ENCODE measurements around the gene LGALS12. TPM values are rescaled to one million over a fixed set of nuclear protein-coding genes. Genes with fewer than 3 reads are reported as not detected.

Gene LGALS12
- total and polyA plus RNA-seq, 2 donors (not counting 1 experiment from before 2014, with no cell fraction given): 0.19 TPM; not detected in 1

- Histone ChIP-seq H3K79me2 (ENCODE audit: control insufficient read depth, insufficient read depth, low read length) (peaks cover 6% of the 10 kb centered on the region), H3K36me3 (replicated peaks in 1 of 2; ENCODE audit: control extremely low read depth in 1 of 2, control insufficient read depth in 1 of 2, extremely low read depth in 1 of 2, insufficient read depth in 2 of 2, low read length in 1 of 2) (no peaks in the 10 kb centered on the region), H3K4me1 (ENCODE audit: control insufficient read depth in 2 of 2, insufficient read depth in 2 of 2, low read length in 2 of 2) (peaks cover 22 to 32% of the 10 kb centered on the region in 2 donors), H3K4me3 (ENCODE audit: control extremely low read depth in 1 of 5, extremely low read depth in 1 of 5, insufficient read depth in 1 of 5, low read depth in 2 of 5, low read length in 4 of 5) (no peak overlapping the region), H3K27ac (ENCODE audit: low read length in 2 of 2) (no peak overlapping the region), H4K20me1 (ENCODE audit: control insufficient read depth, insufficient read depth, low read length, poor library complexity, severe bottlenecking) (no peaks in the 10 kb centered on the region), H3K27me3 (replicated peaks in 1 of 4; ENCODE audit: control extremely low read depth in 1 of 4, control insufficient read depth in 3 of 4, insufficient read depth in 4 of 4, low read length in 3 of 4) (no peaks in the 10 kb centered on the region), H3K9me3 (ENCODE audit: control extremely low read depth in 1 of 3, control insufficient read depth in 2 of 3, insufficient read depth in 1 of 3, low read length in 2 of 3) (no peaks in the 10 kb centered on the region), H2AFZ (ENCODE audit: insufficient read depth, low read depth, low read length, poor library complexity, severe bottlenecking) (no peak overlapping the region), H3K4me2 (replicated peaks; ENCODE audit: low read depth, low read length, poor library complexity, severe bottlenecking) (peak overlapping the region; percentile 29), H3K9ac (ENCODE audit: low read length) (no peak overlapping the region)
- DNase-seq (no peak), ATAC-seq (ENCODE audit: low read depth) (no peak)
- no peak overlapping the region for H3K27ac Mint-ChIP-seq
- H3K27me3 Mint-ChIP-seq: peaks cover 8% of the 10 kb centered on the region
- no peaks in the 10 kb centered on the region for H3K9me3 Mint-ChIP-seq (ENCODE audit: insufficient read depth)
- 75% methylated on average over 2 of the region's 2 CpGs for WGBS (ENCODE audit: insufficient coverage)
- CTCF ChIA-PET: no interaction called here
- intact Hi-C loops (cut with micrococcal nuclease): no loop called here
- TF ChIP-seq EZH2 (IDR thresholded peaks at IDR 0.05; ENCODE audit: borderline replicate concordance, insufficient read depth, low read depth, low read length, poor library complexity, severe bottlenecking) (no peak), CTCF (IDR thresholded peaks at IDR 0.05) (no peak)
- POLR2A ChIA-PET: no interaction called here
- H3K4me1 Mint-ChIP-seq: peaks cover 38% of the 10 kb centered on the region
- peak overlapping the region; percentile 10 for H3K4me3 Mint-ChIP-seq
These were observed 26.2 kb downstream of the LGALS12 start for GRCh38 chr11:63532117-63532516.

- WGBS (ENCODE audit: insufficient coverage): 90% methylated on average over 3 of the region's 4 CpGs
These were observed 27.1 kb downstream of the LGALS12 start for GRCh38 chr11:63532799-63533475.

More at GRCh38 chr11:63532799-63533475, 27.1 kb downstream of the LGALS12 start:
- ChIA-PET CTCF (no interaction called here), POLR2A (no interaction called here)
- Histone ChIP-seq H3K4me1 (ENCODE audit: control insufficient read depth in 2 of 2, insufficient read depth in 2 of 2, low read length in 2 of 2) (peaks cover 29 to 40% of the 10 kb centered on the region in 2 donors), H3K9ac (ENCODE audit: low read length) (no peak overlapping the region), H3K79me2 (ENCODE audit: control insufficient read depth, insufficient read depth, low read length) (peaks cover 11% of the 10 kb centered on the region), H3K27ac (ENCODE audit: low read length in 2 of 2) (no peak overlapping the region), H3K36me3 (replicated peaks in 1 of 2; ENCODE audit: control extremely low read depth in 1 of 2, control insufficient read depth in 1 of 2, extremely low read depth in 1 of 2, insufficient read depth in 2 of 2, low read length in 1 of 2) (no peaks in the 10 kb centered on the region), H2AFZ (ENCODE audit: insufficient read depth, low read depth, low read length, poor library complexity, severe bottlenecking) (no peak overlapping the region), H4K20me1 (ENCODE audit: control insufficient read depth, insufficient read depth, low read length, poor library complexity, severe bottlenecking) (no peaks in the 10 kb centered on the region), H3K4me3 (ENCODE audit: control extremely low read depth in 1 of 5, extremely low read depth in 1 of 5, insufficient read depth in 1 of 5, low read depth in 2 of 5, low read length in 4 of 5) (no peak overlapping the region), H3K4me2 (replicated peaks; ENCODE audit: low read depth, low read length, poor library complexity, severe bottlenecking) (no peak overlapping the region), H3K27me3 (replicated peaks in 1 of 4; ENCODE audit: control extremely low read depth in 1 of 4, control insufficient read depth in 3 of 4, insufficient read depth in 4 of 4, low read length in 3 of 4) (no peaks in the 10 kb centered on the region), H3K9me3 (ENCODE audit: control extremely low read depth in 1 of 3, control insufficient read depth in 2 of 3, insufficient read depth in 1 of 3, low read length in 2 of 3) (no peaks in the 10 kb centered on the region)
- TF ChIP-seq CTCF (IDR thresholded peaks at IDR 0.05): no peak
- TF ChIP-seq EZH2 (IDR thresholded peaks at IDR 0.05; ENCODE audit: borderline replicate concordance, insufficient read depth, low read depth, low read length, poor library complexity, severe bottlenecking): no peak
- Mint-ChIP-seq H3K4me1 (peaks cover 45% of the 10 kb centered on the region), H3K9me3 (ENCODE audit: insufficient read depth) (no peaks in the 10 kb centered on the region), H3K27ac (no peak overlapping the region), H3K4me3 (no peak overlapping the region), H3K27me3 (peaks cover 2% of the 10 kb centered on the region)
- intact Hi-C loops (cut with micrococcal nuclease): no loop called here
- DNase-seq: no peak
- ATAC-seq (ENCODE audit: low read depth): no peak
